OCI-LY7 (cell line): ENCODE data around the gene SLC25A13. TPM values are rescaled to one million over a fixed set of nuclear protein-coding genes. Genes with fewer than 3 reads are reported as not detected.

Source experiments
- BruUV-seq: library from RNA; stranded (reverse); fragments of 400-500 nt; replicated peaks from 2 replicates; lab custom pipeline; 2021; lab: Mats Ljungman, UMichigan
- CTCF ChIA-PET: fragments of 300-600 bp; sonication (Branson Sonifier 250); formaldehyde crosslinking; loops from one replicate; lab custom pipeline; 2022; ENCODE audit warnings: antibody characterized with exemption; ENCODE audit not compliant: unreplicated experiment; lab: Charles Lee
- POLR2A ChIA-PET: fragments of 300-600 bp; sonication (Branson Sonifier 250); formaldehyde crosslinking; loops from one replicate; lab custom pipeline; 2022; ENCODE audit warnings: antibody characterized with exemption; lab: Charles Lee
- DNase-seq: peaks from one replicate; pipeline ENCODE4 v3.0.0-alpha.2; 2015; ENCODE audit warnings: low spot score
- H2AFZ ChIP-seq: fragments of 200-600 bp; sonication (generic), shearing (Covaris generic); 2 replicates; pipeline ENCODE4 v1.6.1; 2014; ENCODE audit warnings: mild to moderate bottlenecking, antibody characterized with exemption, low read length, moderate library complexity
- H3K27ac ChIP-seq: fragments of 200-600 bp; sonication (generic); 2 replicates; pipeline ENCODE4 v1.5.1; 2014; ENCODE audit warnings: mixed run types, low read depth, mild to moderate bottlenecking, moderate library complexity, low read length, inconsistent platforms; ENCODE audit not compliant: poor library complexity, severe bottlenecking
- H3K36me3 ChIP-seq: fragments of 200-600 bp; sonication (generic); 2 replicates; pipeline ENCODE4 v1.6.1; 2014; ENCODE audit warnings: mild to moderate bottlenecking, antibody characterized with exemption, low read length, moderate library complexity, mixed read lengths; ENCODE audit not compliant: insufficient read depth
- H3K4me1 ChIP-seq: fragments of 200-600 bp; sonication (generic); 2 replicates; pipeline ENCODE4 v1.5.1; 2014; ENCODE audit warnings: mild to moderate bottlenecking, low read length; ENCODE audit not compliant: insufficient read depth, poor library complexity, severe bottlenecking
- H3K4me2 ChIP-seq: fragments of 200-600 bp; sonication (generic); 2 replicates; pipeline ENCODE4 v1.6.1; 2014; ENCODE audit warnings: mild to moderate bottlenecking, low read length
- H3K4me3 ChIP-seq: fragments of 200-600 bp; sonication (generic); 2 replicates; pipeline ENCODE4 v1.5.1; 2014; ENCODE audit warnings: mild to moderate bottlenecking, low read depth, low read length; ENCODE audit not compliant: poor library complexity, severe bottlenecking
- H3K79me2 ChIP-seq: fragments of 200-600 bp; sonication (generic); 2 replicates; pipeline ENCODE4 v1.6.1; 2016; ENCODE audit warnings: low read depth, mild to moderate bottlenecking, low read length, moderate library complexity, mixed read lengths; ENCODE audit not compliant: insufficient read depth
- H3K9me2 ChIP-seq: fragments of 200-600 bp; sonication (generic); 2 replicates; pipeline ENCODE4 v1.6.1; 2016; ENCODE audit warnings: mild to moderate bottlenecking, low read length, mixed read lengths; ENCODE audit not compliant: insufficient read depth
- H3K9me3 ChIP-seq: fragments of 200-600 bp; sonication (generic); 2 replicates; pipeline ENCODE4 v1.6.1; 2014; ENCODE audit warnings: mild to moderate bottlenecking, mixed run types, low read length, mixed read lengths
- H4K20me1 ChIP-seq: fragments of 200-600 bp; sonication (generic); 2 replicates; pipeline ENCODE4 v1.6.1; 2014; ENCODE audit warnings: mild to moderate bottlenecking, antibody characterized with exemption, low read length, moderate library complexity, mixed read lengths; ENCODE audit not compliant: insufficient read depth
- CTCF ChIP-seq: fragments of 200-600 bp; sonication (generic); conservative IDR thresholded peaks from 2 replicates; pipeline ENCODE4 v1.5.1; 2014; ENCODE audit warnings: mild to moderate bottlenecking, antibody characterized with exemption, low read length, moderate library complexity, mixed read lengths
- EZH2phosphoT487 ChIP-seq: fragments of 200-600 bp; sonication (generic); IDR thresholded peaks from 2 replicates; pipeline ENCODE4 v1.6.1; 2018; ENCODE audit warnings: low read depth, borderline replicate concordance, mild to moderate bottlenecking, mixed run types, antibody characterized with exemption, low read length, moderate library complexity, mixed read lengths
- intact Hi-C: fragments of 100-400 bp; cut with micrococcal nuclease; formaldehyde crosslinking; loops from one replicate; pipeline ENCODE4 v1.10.0; 2022; ENCODE audit not compliant: unreplicated experiment
- microRNA-seq: library from miRNA; unstranded; fragments of <30 nt; microRNA quantifications from one replicate; pipeline ENCODE4 v1.2.0, GENCODE V29; 2022; ENCODE audit warnings: borderline replicate concordance
- small RNA-seq: library from RNA; depleted of rRNA; stranded (forward); fragments of <200 nt; gene quantifications from one replicate; pipeline ENCODE3, GENCODE V24; 2014
- total RNA-seq, 2 experiments: library from RNA; depleted of rRNA in 1 of 2; stranded (reverse); fragments of >200 nt in 1 of 2; shearing (Covaris generic) in 1 of 2; gene quantifications; 2 replicates each; pipeline ENCODE4 v1.2.3, GENCODE V29; 2014 to 2022

SLC25A13 gene
- total RNA-seq, 2 experiments from 2014 or later: 0.63 TPM; not detected in 1

- H3K79me2 ChIP-seq: no peaks in the 10 kb centered on the region
Observed at GRCh38 chr7:96075510-96076349, 246.2 kb downstream of the SLC25A13 start.

DNA sequence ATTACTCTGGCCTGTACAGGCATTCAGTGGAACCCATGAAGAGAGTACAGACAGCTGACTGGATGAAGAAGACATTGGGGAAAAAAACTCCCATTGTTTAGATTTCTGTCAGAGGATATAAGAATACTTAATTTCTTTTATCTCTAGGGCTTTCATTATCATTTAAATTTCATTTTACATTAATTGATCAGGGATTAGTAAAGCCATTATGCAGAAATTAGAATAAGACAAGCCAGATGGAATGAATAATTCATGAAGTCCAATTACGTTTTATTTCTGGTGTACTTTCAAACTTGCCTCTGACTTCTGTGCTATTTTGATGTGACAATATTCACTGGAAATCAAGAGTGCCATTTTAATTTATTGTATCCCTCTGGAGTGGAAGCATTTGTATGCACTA is 247.0 kb downstream of the SLC25A13 start:
- Histone ChIP-seq H3K9me2 (no peaks in the 10 kb centered on the region), H3K36me3 (no peaks in the 10 kb centered on the region), H2AFZ (no peak overlapping the region), H3K27ac (no peak overlapping the region), H4K20me1 (no peaks in the 10 kb centered on the region), H3K9me3 (no peaks in the 10 kb centered on the region), H3K4me2 (no peak overlapping the region), H3K4me3 (no peak overlapping the region), H3K4me1 (no peaks in the 10 kb centered on the region), H3K79me2 (no peaks in the 10 kb centered on the region)
- ChIA-PET POLR2A (interaction anchor here (0.6 kb wide), 1 partner anchor 196 kb away, joined by 3 read pairs; no protein-coding TSS in a partner anchor), CTCF (no interaction called here)
- BruUV-seq: no TSS peak
- intact Hi-C loops: loop anchor here (2.0 kb wide), 1 partner anchor 952 kb away; no protein-coding TSS in a partner anchor
- TF ChIP-seq EZH2phosphoT487: no peak
- TF ChIP-seq CTCF: no peak
- no peak for DNase-seq

More at GRCh38 chr7:96075510-96076349, 246.2 kb downstream of the SLC25A13 start:
- no peak overlapping the region for H2AFZ ChIP-seq
- no peak overlapping the region for H3K27ac ChIP-seq
- ChIA-PET CTCF (no interaction called here), POLR2A (no interaction called here)
- DNase-seq: peak; percentile 25
- H3K4me1 ChIP-seq: no peaks in the 10 kb centered on the region
- H3K36me3 ChIP-seq: no peaks in the 10 kb centered on the region
- H3K4me3 ChIP-seq: no peak overlapping the region
- no peak for TF ChIP-seq EZH2phosphoT487
- peak; percentile 71 for TF ChIP-seq CTCF
- H3K9me2 ChIP-seq: no peaks in the 10 kb centered on the region
- no peaks in the 10 kb centered on the region for H4K20me1 ChIP-seq
- H3K4me2 ChIP-seq: peak overlapping the region; percentile 40; the same call in 1 of the 2 replicates
- intact Hi-C loops: loop anchor here (2.0 kb wide), 1 partner anchor 951 kb away; no protein-coding TSS in a partner anchor
- H3K9me3 ChIP-seq: no peaks in the 10 kb centered on the region
- BruUV-seq: no TSS peak

Small RNA genes lying within 50 kb of the gene (microRNA-seq; reads per million reads assigned to microRNA genes)
- gene MIR591: not detected

Small RNA genes lying within 50 kb of the gene (small RNA-seq; reads per million reads assigned to genes)
- gene AC084368.1 (not detected), gene MIR591 (not detected), gene RNU6-364P (not detected), gene RNU6-532P (not detected)
